K562 (cell line): ENCODE measurements around the gene RNASEH2A. TPM values are rescaled to one million over a fixed set of nuclear protein-coding genes. Genes with fewer than 3 reads are reported as not detected.

Experiments used
- ARID3B ChIP-seq: fragments of 250-450 bp; sonication (Bioruptor Pico); IDR thresholded peaks from 2 replicates; pipeline ENCODE4 v1.4.0; 2020; ENCODE audit warnings: borderline replicate concordance
- CBFA2T2 ChIP-seq: fragments of 450-650 bp; conservative IDR thresholded peaks from 2 replicates; pipeline ENCODE4 v1.6.1; 2017; ENCODE audit warnings: mild to moderate bottlenecking
- CTCF ChIP-seq, 3 experiments: IDR thresholded peaks in 2 of 3; conservative IDR thresholded peaks in 1 of 3; 2 replicates each; pipeline ENCODE4 v1.5.1; 2011 to 2012; ENCODE audit warnings: low read length in 3 of 3, mild to moderate bottlenecking in 3 of 3, control low read depth in 2 of 3, improper control_type of control experiment in 1 of 3, inconsistent platforms in 1 of 3, low read depth in 1 of 3, mixed read lengths in 1 of 3, moderate library complexity in 1 of 3; ENCODE audit not compliant: insufficient read depth in 2 of 3
- FOXP1 ChIP-seq: sonication (generic); formaldehyde crosslinking; IDR thresholded peaks from 2 replicates; pipeline ENCODE4 v1.8.0; 2022; ENCODE audit warnings: mild to moderate bottlenecking, missing genetic modification reagents
- HDAC6 ChIP-seq: IDR thresholded peaks from 2 replicates; pipeline ENCODE4 v1.6.1; 2012; ENCODE audit warnings: low read depth, mild to moderate bottlenecking, control low read depth, inconsistent platforms, low read length, moderate library complexity
- MAZ ChIP-seq, 2 experiments: fragments of 450-650 bp in 1 of 2; sonication (generic) in 1 of 2; formaldehyde crosslinking; IDR thresholded peaks in 1 of 2; conservative IDR thresholded peaks in 1 of 2; 2 replicates each; pipeline versions ENCODE4 v1.4.0 to v1.5.0; 2020; ENCODE audit warnings: mild to moderate bottlenecking in 1 of 2, missing genetic modification reagents in 1 of 2
- NFXL1 ChIP-seq: fragments of 450-650 bp; formaldehyde crosslinking; IDR thresholded peaks from 2 replicates; pipeline ENCODE4 v1.4.0; 2021; ENCODE audit warnings: mild to moderate bottlenecking
- SRSF3 ChIP-seq: fragments of 200-400 bp; formaldehyde crosslinking; IDR thresholded peaks from 2 replicates; pipeline ENCODE4 v1.6.1; 2016; ENCODE audit warnings: mild to moderate bottlenecking, low read length, moderate library complexity; ENCODE audit not compliant: insufficient read depth
- TAL1 ChIP-seq: fragments of 450-650 bp; IDR thresholded peaks from 2 replicates; pipeline ENCODE4 v1.6.1; 2016; ENCODE audit warnings: mild to moderate bottlenecking
- VEZF1 ChIP-seq: fragments of 200-800 bp; sonication (Bioruptor generic); IDR thresholded peaks from 2 replicates; pipeline ENCODE4 v1.6.1; 2017; ENCODE audit warnings: missing genetic modification characterization, missing compliant biosample characterization
- ZNF124 ChIP-seq: sonication (generic); formaldehyde crosslinking; IDR thresholded peaks from 2 replicates; pipeline ENCODE4 v1.8.1; 2022; ENCODE audit warnings: missing genetic modification reagents
- ZNF311 ChIP-seq: fragments of 250-450 bp; sonication (Bioruptor Pico); IDR thresholded peaks from 2 replicates; pipeline ENCODE4 v1.4.0; 2020; ENCODE audit warnings: mild to moderate bottlenecking, moderate library complexity
- ZNF668 ChIP-seq: fragments of 250-450 bp; sonication (Bioruptor Pico); IDR thresholded peaks from 2 replicates; pipeline ENCODE4 v1.8.0; 2022; ENCODE audit warnings: mild to moderate bottlenecking, inconsistent platforms
- polyA plus RNA-seq, 8 experiments: library from polyadenylated mRNA; depleted of rRNA in 4 of 8; stranded (reverse) in 5 of 8; unstranded in 3 of 8; fragments of >200 nt; fragmentation: Nextera tagmentation in 2 of 8; fragmentation: Illumina TruSeq in 1 of 8; extraction: Ambion mirVana in 2 of 8; extraction: Trizol in 1 of 8; gene quantifications; 2 replicates each; pipeline versions ENCODE4 v1.2.1 to v1.2.3, GENCODE V29; 2011 to 2014; ENCODE audit warnings: inconsistent platforms in 1 of 8, missing spikeins in 1 of 8
- total RNA-seq, 7 experiments: library from RNA; depleted of rRNA in 6 of 7; stranded (reverse); fragments of >200 nt in 6 of 7; fragmentation: Illumina TruSeq in 2 of 7; extraction: Trizol in 2 of 7; gene quantifications; 2 replicates each; pipeline versions ENCODE4 v1.2.1 to v1.2.3, GENCODE V29; 2011 to 2021; ENCODE audit warnings: low replicate concordance in 1 of 7
- TF ChIP-seq, protein P1 (sequence below): fragments of 250-450 bp; sonication (Bioruptor Pico); IDR thresholded peaks from 2 replicates; pipeline ENCODE4 v1.9.0; 2021; ENCODE audit warnings: mild to moderate bottlenecking
- TF ChIP-seq, protein P2 (sequence below): fragments of 450-650 bp; IDR thresholded peaks from 2 replicates; pipeline ENCODE4 v1.6.1; 2016; ENCODE audit warnings: borderline replicate concordance
- TF ChIP-seq, protein P3 (sequence below): fragments of 250-450 bp; sonication (Bioruptor Pico); IDR thresholded peaks from 2 replicates; pipeline ENCODE4 v1.8.0; 2021; ENCODE audit warnings: borderline replicate concordance, mild to moderate bottlenecking, moderate library complexity; ENCODE audit not compliant: poor library complexity, severe bottlenecking
- TF ChIP-seq, protein P4 (sequence below): fragments of 250-450 bp; sonication (Bioruptor Pico); IDR thresholded peaks from 2 replicates; pipeline ENCODE4 v1.8.0; 2022; ENCODE audit warnings: moderate library complexity, mild to moderate bottlenecking, inconsistent platforms

RNASEH2A gene
- total and polyA plus RNA-seq, 9 of the 15 experiments (the other 6 are each of a cell fraction or from before 2014, with no cell fraction given), result 22.3 to 78.0 (median 61.7) TPM

- TF ChIP-seq, protein P1, sequence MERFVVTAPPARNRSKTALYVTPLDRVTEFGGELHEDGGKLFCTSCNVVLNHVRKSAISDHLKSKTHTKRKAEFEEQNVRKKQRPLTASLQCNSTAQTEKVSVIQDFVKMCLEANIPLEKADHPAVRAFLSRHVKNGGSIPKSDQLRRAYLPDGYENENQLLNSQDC, result no peak
- TF ChIP-seq, protein P2, sequence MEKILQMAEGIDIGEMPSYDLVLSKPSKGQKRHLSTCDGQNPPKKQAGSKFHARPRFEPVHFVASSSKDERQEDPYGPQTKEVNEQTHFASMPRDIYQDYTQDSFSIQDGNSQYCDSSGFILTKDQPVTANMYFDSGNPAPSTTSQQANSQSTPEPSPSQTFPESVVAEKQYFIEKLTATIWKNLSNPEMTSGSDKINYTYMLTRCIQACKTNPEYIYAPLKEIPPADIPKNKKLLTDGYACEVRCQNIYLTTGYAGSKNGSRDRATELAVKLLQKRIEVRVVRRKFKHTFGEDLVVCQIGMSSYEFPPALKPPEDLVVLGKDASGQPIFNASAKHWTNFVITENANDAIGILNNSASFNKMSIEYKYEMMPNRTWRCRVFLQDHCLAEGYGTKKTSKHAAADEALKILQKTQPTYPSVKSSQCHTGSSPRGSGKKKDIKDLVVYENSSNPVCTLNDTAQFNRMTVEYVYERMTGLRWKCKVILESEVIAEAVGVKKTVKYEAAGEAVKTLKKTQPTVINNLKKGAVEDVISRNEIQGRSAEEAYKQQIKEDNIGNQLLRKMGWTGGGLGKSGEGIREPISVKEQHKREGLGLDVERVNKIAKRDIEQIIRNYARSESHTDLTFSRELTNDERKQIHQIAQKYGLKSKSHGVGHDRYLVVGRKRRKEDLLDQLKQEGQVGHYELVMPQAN, result no peak
- no peak for TF ChIP-seq ARID3B (CRISPR knock-in tag)
- TF ChIP-seq ZNF668, result no peak
- TF ChIP-seq TAL1, result no peak
- TF ChIP-seq CTCF (IDR thresholded peaks at IDR 0.05 in 2 of 3, conservative IDR thresholded peaks at IDR 0.05 in 1 of 3; ENCODE audit: insufficient read depth in 2 of 3, low read depth in 1 of 3, low read length in 3 of 3), result peak; percentile 97 to 98 (median 97)
- TF ChIP-seq ZNF311, result no peak
- TF ChIP-seq CBFA2T2, result 0 out of 2 replicates have a peak, but pooled peaks have one; percentile 10
- TF ChIP-seq, protein P3, sequence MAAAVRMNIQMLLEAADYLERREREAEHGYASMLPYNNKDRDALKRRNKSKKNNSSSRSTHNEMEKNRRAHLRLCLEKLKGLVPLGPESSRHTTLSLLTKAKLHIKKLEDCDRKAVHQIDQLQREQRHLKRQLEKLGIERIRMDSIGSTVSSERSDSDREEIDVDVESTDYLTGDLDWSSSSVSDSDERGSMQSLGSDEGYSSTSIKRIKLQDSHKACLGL (CRISPR knock-in tag), result no peak
- TF ChIP-seq NFXL1, result no peak
- TF ChIP-seq SRSF3, result no peak
- TF ChIP-seq VEZF1 (CRISPR knock-in tag), result peak; percentile 87
- peak; percentile 86 to 87 for TF ChIP-seq MAZ (CRISPR knock-in tag; conservative IDR thresholded peaks at IDR 0.05 in 1 of 2, IDR thresholded peaks at IDR 0.05 in 1 of 2)
- TF ChIP-seq ZNF124 (CRISPR knock-in tag), result no peak
- TF ChIP-seq, protein P4, sequence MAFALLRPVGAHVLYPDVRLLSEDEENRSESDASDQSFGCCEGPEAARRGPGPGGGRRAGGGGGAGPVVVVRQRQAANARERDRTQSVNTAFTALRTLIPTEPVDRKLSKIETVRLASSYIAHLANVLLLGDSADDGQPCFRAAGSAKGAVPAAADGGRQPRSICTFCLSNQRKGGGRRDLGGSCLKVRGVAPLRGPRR (CRISPR knock-in tag), result no peak
- TF ChIP-seq FOXP1 (CRISPR knock-in tag), result 0 out of 2 replicates have a peak, but pooled peaks have one; percentile 59
- no peak for TF ChIP-seq HDAC6
Observed at GRCh38 chr19:12847159-12848139, 41.1 kb downstream of the RNASEH2A start (continued).
